ENCODE measurements around the gene ATG2A. TPM values are rescaled to one million over a fixed set of nuclear protein-coding genes. Genes with fewer than 3 reads are reported as not detected.

The ATG2A gene
- total and polyA plus RNA-seq, 9 of the 15 experiments (the other 6 are each of a cell fraction or from before 2014, with no cell fraction given), result 0.25 to 45.9 (median 5.2) TPM

- ATAC-seq (no peak), FAIRE-seq (no peak), DNase-seq (ENCODE audit: extremely low read depth in 1 of 4, low spot score in 3 of 4) (no peak)
- H2AFZ ChIP-seq (ENCODE audit: low read depth, low read length), result no peak overlapping the region
- H3K27ac ChIP-seq (ENCODE audit: extremely low read depth, low read depth, low read length), result no peak overlapping the region
- H3K4me1 ChIP-seq (replicated peaks in 1 of 2; ENCODE audit: control insufficient read depth in 2 of 2, insufficient read depth in 2 of 2, low read length in 2 of 2), result peaks cover 45 to 84% of the 10 kb centered on the region in 2 experiments
- in situ Hi-C loops (cut with MboI) (no loop called here), intact Hi-C loops (cut with micrococcal nuclease) (no loop called here)
- H4K20me1 ChIP-seq (replicated peaks; ENCODE audit: control insufficient read depth, insufficient read depth, low read length), result no peaks in the 10 kb centered on the region
- ChIA-PET POLR2A (interaction anchor here (0.6 to 1.3 kb wide), 5 partner anchors 10 to 569 kb away, joined by 3 to 10 read pairs (median 3); no protein-coding TSS in a partner anchor), CTCF (ENCODE audit: low intra/inter-chr PET ratio) (no interaction called here)
- H3K79me2 ChIP-seq (ENCODE audit: control insufficient read depth, insufficient read depth, low read length), result peaks cover 3% of the 10 kb centered on the region; the same call in 2 of the 3 replicates
- H3K9me1 ChIP-seq (ENCODE audit: control insufficient read depth, insufficient read depth, low read length), result no peaks in the 10 kb centered on the region
- H3K27me3 ChIP-seq (ENCODE audit: control insufficient read depth in 2 of 2, insufficient read depth in 2 of 2, low read length in 2 of 2), result no peaks in the 10 kb centered on the region
- H3K4me3 ChIP-seq, result no peak overlapping the region
- H3K9ac ChIP-seq (ENCODE audit: insufficient read depth in 1 of 2, low read depth in 2 of 2, low read length in 2 of 2), result peak overlapping the region in 1 of 2 experiments; percentile 85; a peak in 2 of 4 replicates
- WGBS (ENCODE audit: insufficient coverage, low coverage, missing lambda C conversion rate), result 83% methylated on average over 26 of the region's 27 CpGs
- no peak overlapping the region for H3K4me2 ChIP-seq (ENCODE audit: insufficient read depth, low read length)
- TF ChIP-seq SNAPC5 (CRISPR knock-in tag; IDR thresholded peaks at IDR 0.05), result no peak
- no peak for TF ChIP-seq ZNF586 (CRISPR knock-in tag; conservative IDR thresholded peaks at IDR 0.05)
- no peak for TF ChIP-seq ZBTB7A (IDR thresholded peaks at IDR 0.05; ENCODE audit: borderline replicate concordance, control insufficient read depth, low read depth, low read length)
- peak; percentile 45; the same call in 1 of the 2 replicates for TF ChIP-seq POLR2G (IDR thresholded peaks at IDR 0.05; ENCODE audit: low read depth, low read length)
- BruUV-seq (replicated peaks), result no TSS peak
- H3K36me3 ChIP-seq (ENCODE audit: control insufficient read depth, insufficient read depth, low read length), result peaks cover 47% of the 10 kb centered on the region; the same call in 2 of the 3 replicates
- H3K9me3 ChIP-seq (replicated peaks; ENCODE audit: control insufficient read depth, insufficient read depth, low read depth, low read length), result no peaks in the 10 kb centered on the region
Observed at GRCh38 chr11:64853709-64854108, 63.3 kb downstream of the ATG2A start.

All from K562 (cell line).